ENCODE data around the gene MRPL38. TPM values are rescaled to one million over a fixed set of nuclear protein-coding genes. Genes with fewer than 3 reads are reported as not detected.

MRPL38 gene
- polyA plus RNA-seq, 1 of the 3 experiments (the other 2 are of a cell fraction): 93.9 TPM

DNA sequence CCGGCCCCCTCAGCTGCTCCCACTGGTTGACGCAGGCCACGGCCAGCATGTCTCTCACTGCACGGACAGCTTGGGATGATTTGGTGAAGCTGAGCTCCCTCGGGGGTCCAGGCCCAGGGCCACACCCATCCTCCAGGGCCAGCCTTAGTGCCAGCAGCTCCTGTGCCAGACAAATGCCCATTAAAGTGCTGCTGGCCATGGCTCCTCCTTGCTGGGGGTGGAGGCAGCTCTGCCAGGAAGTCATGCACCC is 28.8 kb downstream of the MRPL38 start:
- POLR2A ChIA-PET: interaction anchor here (0.6 to 1.6 kb wide), 9 partner anchors 17 to 100 kb away, joined by 3 to 8 read pairs (median 3); partner anchors contain the start of genes MRPL38, TRIM65 and WBP2
- Histone ChIP-seq H3F3A (replicated peaks; ENCODE audit: insufficient read depth) (peaks cover 33% of the 10 kb centered on the region), H2AFZ (ENCODE audit: low read depth) (no peak overlapping the region), H3K4me3 (ENCODE audit: low read depth in 2 of 2, low read length in 1 of 2) (no peak overlapping the region), H3K36me3 (replicated peaks in 1 of 2; ENCODE audit: control insufficient read depth in 1 of 2, insufficient read depth in 2 of 2, low read length in 1 of 2) (no peaks in the 10 kb centered on the region), H3K4me2 (peak overlapping the region; percentile 76), H3K9me2 (no peaks in the 10 kb centered on the region), H3K27ac (ENCODE audit: low read depth in 2 of 2, low read length in 1 of 2) (peak overlapping the region in 1 of 2 experiments; percentile 87; a peak in 1 of 4 replicates), H3K9ac (0 out of 2 replicates have a peak overlapping the region, but pooled peaks have one; percentile 6), H4K20me1 (ENCODE audit: insufficient read depth) (no peaks in the 10 kb centered on the region; the same call in 1 of the 2 replicates), H3K27me3 (ENCODE audit: insufficient read depth) (no peaks in the 10 kb centered on the region), H3K9me3 (no peaks in the 10 kb centered on the region), H3K79me2 (ENCODE audit: insufficient read depth) (no peaks in the 10 kb centered on the region), H3K4me1 (ENCODE audit: control insufficient read depth in 1 of 2, insufficient read depth in 2 of 2, low read depth in 1 of 2, low read length in 1 of 2) (peaks cover 32 to 36% of the 10 kb centered on the region in 2 experiments; a peak in 3 of 4 replicates)
- peak; percentile 64 for DNase-seq
- TF ChIP-seq, protein P1, sequence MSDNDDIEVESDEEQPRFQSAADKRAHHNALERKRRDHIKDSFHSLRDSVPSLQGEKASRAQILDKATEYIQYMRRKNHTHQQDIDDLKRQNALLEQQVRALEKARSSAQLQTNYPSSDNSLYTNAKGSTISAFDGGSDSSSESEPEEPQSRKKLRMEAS (IDR thresholded peaks at IDR 0.05; ENCODE audit: low read depth): 0 out of 2 replicates have a peak, but pooled peaks have one; percentile 18
- 0 out of 2 replicates have a peak, but pooled peaks have one; percentile 10 for TF ChIP-seq TCF12 (IDR thresholded peaks at IDR 0.05)
- TF ChIP-seq EP300 (IDR thresholded peaks at IDR 0.05; ENCODE audit: borderline replicate concordance in 1 of 2, low read depth in 1 of 2, low read length in 1 of 2): no peak
- CTCF ChIA-PET: interaction anchor here (0.7 to 15.4 kb wide), 18 partner anchors 8 to 904 kb away, joined by 3 to 214 read pairs (median 4); partner anchors contain the start of genes CDK3, MRPL38, TRIM65 and WBP2
- 50% methylated on average over 5 of the region's 5 CpGs for WGBS (ENCODE audit: low lambda C conversion rate)

DNA sequence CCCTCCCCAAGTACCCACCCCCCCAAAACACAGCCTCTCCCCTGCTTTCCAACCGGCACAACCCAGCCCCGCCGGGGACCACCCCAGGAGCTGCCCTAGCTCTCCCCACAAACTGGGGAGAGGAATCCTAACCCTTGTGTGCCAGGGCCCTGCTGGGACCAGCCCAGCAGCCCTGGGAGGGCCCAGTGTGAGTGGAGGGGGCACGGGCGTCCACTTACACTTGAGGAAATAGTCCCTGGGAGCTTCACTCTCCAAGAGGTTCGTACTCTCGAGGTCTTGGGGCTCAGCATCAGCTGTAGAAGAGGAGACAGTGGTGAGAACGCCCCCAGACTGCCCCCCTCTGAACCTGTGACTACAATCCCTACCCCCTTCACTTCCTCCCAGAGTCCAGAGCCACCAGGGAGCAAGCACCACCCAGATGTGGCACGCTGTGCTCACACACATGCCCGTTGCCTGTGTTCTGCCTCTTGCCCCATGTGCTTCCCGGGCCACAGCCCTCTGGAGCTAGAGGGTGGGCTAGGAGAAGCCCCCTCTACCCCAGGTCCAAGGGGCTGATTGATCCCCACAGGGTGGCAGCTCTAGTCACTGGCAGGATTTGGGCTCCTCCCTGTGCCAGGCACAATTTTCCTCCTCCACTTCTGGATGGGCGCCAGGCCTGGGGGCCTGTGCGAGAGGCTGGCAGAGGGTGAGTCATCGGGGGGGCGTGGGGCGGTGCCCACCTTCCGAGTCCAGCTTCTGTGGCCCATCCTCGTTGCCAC is 29.3 kb downstream of the MRPL38 start:
- POLR2A ChIA-PET: interaction anchor here (0.6 to 1.6 kb wide), 9 partner anchors 17 to 99 kb away, joined by 3 to 8 read pairs (median 3); partner anchors contain the start of genes MRPL38, TRIM65 and WBP2
- no peaks in the 10 kb centered on the region for H3K27me3 ChIP-seq (ENCODE audit: insufficient read depth)
- H3K27ac ChIP-seq (ENCODE audit: low read depth in 2 of 2, low read length in 1 of 2): peak overlapping the region in 1 of 2 experiments; percentile 87; a peak in 1 of 4 replicates
- peaks cover 33% of the 10 kb centered on the region for H3F3A ChIP-seq (replicated peaks; ENCODE audit: insufficient read depth)
- no peaks in the 10 kb centered on the region for H3K9me2 ChIP-seq
- 57% methylated on average over 16 of the region's 18 CpGs for WGBS (ENCODE audit: low lambda C conversion rate)
- H3K9me3 ChIP-seq: no peaks in the 10 kb centered on the region
- H3K9ac ChIP-seq: peak overlapping the region; percentile 6; the same call in 1 of the 2 replicates
- H4K20me1 ChIP-seq (ENCODE audit: insufficient read depth): no peaks in the 10 kb centered on the region; the same call in 1 of the 2 replicates
- peak; percentile 75 for DNase-seq
- no peak overlapping the region for H3K4me3 ChIP-seq (ENCODE audit: low read depth in 2 of 2, low read length in 1 of 2)
- no peaks in the 10 kb centered on the region for H3K79me2 ChIP-seq (ENCODE audit: insufficient read depth)
- peaks cover 32 to 36% of the 10 kb centered on the region in 2 experiments; a peak in 3 of 4 replicates for H3K4me1 ChIP-seq (ENCODE audit: control insufficient read depth in 1 of 2, insufficient read depth in 2 of 2, low read depth in 1 of 2, low read length in 1 of 2)
- no peak overlapping the region for H2AFZ ChIP-seq (ENCODE audit: low read depth)
- peak overlapping the region; percentile 76 for H3K4me2 ChIP-seq
- CTCF ChIA-PET: interaction anchor here (0.7 to 15.4 kb wide), 17 partner anchors 8 to 904 kb away, joined by 3 to 214 read pairs (median 4); partner anchors contain the start of genes CDK3, MRPL38, TRIM65 and WBP2
- H3K36me3 ChIP-seq (replicated peaks in 1 of 2; ENCODE audit: control insufficient read depth in 1 of 2, insufficient read depth in 2 of 2, low read length in 1 of 2): no peaks in the 10 kb centered on the region
- peak; percentile 68; the same call in 1 of the 2 replicates for TF ChIP-seq NFIC (IDR thresholded peaks at IDR 0.05; ENCODE audit: borderline replicate concordance)
- peak; percentile 46; the same call in 1 of the 2 replicates for TF ChIP-seq FOSL2 (IDR thresholded peaks at IDR 0.05; ENCODE audit: borderline replicate concordance, low read depth)
- no peak for TF ChIP-seq GABPA (IDR thresholded peaks at IDR 0.05; ENCODE audit: low read depth)
